Myocyte (in vitro differentiated cells): ENCODE data around the gene IGFBPL1. TPM values are rescaled to one million over a fixed set of nuclear protein-coding genes. Genes with fewer than 3 reads are reported as not detected.

ENCODE experiments used
- DNase-seq: peaks from one replicate; pipeline ENCODE4 v3.0.0-alpha.2; 2012; ENCODE audit warnings: low read depth
- total RNA-seq: library from RNA; depleted of rRNA; stranded (reverse); fragments of >200 nt; gene quantifications from 2 replicates; pipeline ENCODE4 v1.2.3, GENCODE V29; 2014

Gene IGFBPL1
- total RNA-seq, 1 donor from 2014 or later: 22.9 TPM

GRCh38 chr9:38357350-38358114 lies 66.7 kb downstream of the IGFBPL1 start:
- no peak for DNase-seq

DNA sequence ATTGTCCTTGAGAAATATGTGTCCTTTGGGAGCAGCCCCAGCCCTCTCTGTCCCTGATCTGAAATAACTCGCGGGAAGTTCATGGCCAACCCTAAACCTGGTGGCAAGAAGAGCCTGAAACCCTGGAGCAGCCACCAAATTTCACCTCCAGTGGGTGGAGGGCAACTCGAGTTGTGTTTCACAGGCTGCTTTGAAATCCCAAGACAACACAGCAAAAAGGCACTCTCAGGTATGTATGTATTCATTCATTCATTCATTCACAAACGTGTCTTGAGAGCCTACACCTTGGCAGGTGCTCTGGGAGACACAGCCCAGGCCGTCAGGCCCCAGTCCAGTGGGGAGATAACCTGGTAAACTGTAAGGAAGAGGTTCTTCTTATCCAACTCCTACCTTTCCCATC lies 67.4 kb downstream of the IGFBPL1 start:
- DNase-seq: no peak

Other genes with a start within 250 kb of the IGFBPL1 start
- gene ALDH1B1, start 31.8 kb downstream of the IGFBPL1 start, total RNA-seq: 147 and 166 TPM in 2 replicates
- 0.24 and 0.73 TPM in 2 replicates for gene ANKRD18A, start 196.1 kb upstream of the IGFBPL1 start, total RNA-seq